MM.1S (cell line): ENCODE data around the gene CCDC159.

Experiments used
- CTCF ChIP-seq: fragments of 300-600 bp; sonication (generic); IDR thresholded peaks from 2 replicates; pipeline ENCODE4 v1.5.1; 2016; ENCODE audit warnings: antibody characterized with exemption, low read length, mixed read lengths
- EZH2 ChIP-seq: fragments of 300-600 bp; sonication (generic); optimal IDR thresholded peaks from 2 replicates; pipeline ENCODE3; 2017; ENCODE audit warnings: low read depth, mild to moderate bottlenecking, antibody characterized with exemption, low read length, mixed read lengths

- TF ChIP-seq CTCF (no peak), EZH2 (no peak)
These were observed 50.8 kb downstream of the CCDC159 start for GRCh38 chr19:11397089-11397610.
